ENCODE measurements around the gene APBA1. TPM values are rescaled to one million over a fixed set of nuclear protein-coding genes. Genes with fewer than 3 reads are reported as not detected.

APBA1 gene
- total RNA-seq, 4 donors from 2014 or later, result 5.8 to 15.7 (median 11.5) TPM

- Histone ChIP-seq H3K4me1 (peaks cover 21% of the 10 kb centered on the region), H3K36me3 (peaks cover 5% of the 10 kb centered on the region), H3K27ac (peak overlapping the region; percentile 31), H3K4me3 (no peak overlapping the region), H3K9me3 (no peaks in the 10 kb centered on the region), H3K27me3 (no peaks in the 10 kb centered on the region)
- DNase-seq (ENCODE audit: low spot score in 2 of 2), result no peak
- no peak for TF ChIP-seq EP300 (IDR thresholded peaks at IDR 0.05)
- TF ChIP-seq POLR2AphosphoS5 (IDR thresholded peaks at IDR 0.05), result no peak
- TF ChIP-seq CTCF (IDR thresholded peaks at IDR 0.05), result no peak
- no peak for TF ChIP-seq POLR2A (IDR thresholded peaks at IDR 0.05)
- WGBS, result 42% methylated on average over 9 of the region's 9 CpGs
These were observed 292.7 kb downstream of the APBA1 start for GRCh38 chr9:69379270-69379982.

- 82% methylated on average over 2 of the region's 2 CpGs for WGBS
- no peak overlapping the region for H3K27ac ChIP-seq
- no peaks in the 10 kb centered on the region for H3K9me3 ChIP-seq
These were observed 294.2 kb downstream of the APBA1 start for GRCh38 chr9:69377981-69378380.

More at GRCh38 chr9:69377981-69378380, 294.2 kb downstream of the APBA1 start:
- Histone ChIP-seq H3K4me3 (no peak overlapping the region), H3K27me3 (no peaks in the 10 kb centered on the region), H3K36me3 (no peaks in the 10 kb centered on the region), H3K4me1 (peaks cover 21% of the 10 kb centered on the region)
- DNase-seq (ENCODE audit: low spot score in 2 of 2), result no peak
- TF ChIP-seq POLR2AphosphoS5 (IDR thresholded peaks at IDR 0.05) (no peak), POLR2A (IDR thresholded peaks at IDR 0.05) (no peak), CTCF (IDR thresholded peaks at IDR 0.05) (no peak), EP300 (IDR thresholded peaks at IDR 0.05) (no peak)

Other genes with a start within 250 kb of the APBA1 start
- 100 to 1,000 TPM in 1 of 4 donors, 10 to 100 TPM in 3; 44.3 to 108 (median 54.6) TPM for gene PTAR1, start 87.6 kb upstream of the APBA1 start, total RNA-seq
- not detected for gene CFAP95, start 148.4 kb upstream of the APBA1 start, total RNA-seq

Measured in suprapubic skin (tissue), 4 donors.